Measurements from ENCODE around the gene SPG7.

GRCh38 chr16:89498839-89499238 is 9.4 kb upstream of the SPG7 start:
- TF ChIP-seq CTCF (IDR thresholded peaks at IDR 0.05): no peak
- no peak for TF ChIP-seq EZH2phosphoT487 (IDR thresholded peaks at IDR 0.05)
